GM18511 (cell line): Measurements from ENCODE around the gene VWA3B.
"Not testable (repeated sequence)": the region's sequence is repeated elsewhere in the genome, so short reads cannot be mapped to it uniquely, and the experiment has no call there.

ENCODE experiments used
- ATAC-seq: cut with Tn5 transposase; IDR thresholded peaks from one replicate; pipeline ENCODE4 v1.9.1; 2021; ENCODE audit warnings: mild to moderate bottlenecking, moderate library complexity; ENCODE audit not compliant: unreplicated experiment

VWA3B gene

GRCh38 chr2:98296440-98296839 is 209.5 kb downstream of the VWA3B start:
- ATAC-seq = no peak

GRCh38 chr2:98297817-98298682 is 211.1 kb downstream of the VWA3B start:
- no peak for ATAC-seq

- ATAC-seq = no peak
Measured at GRCh38 chr2:98298683-98299164, 211.8 kb downstream of the VWA3B start.

GRCh38 chr2:98299211-98299905 is 212.4 kb downstream of the VWA3B start:
- no peak for ATAC-seq

- ATAC-seq = no peak
Measured at GRCh38 chr2:98300141-98300874, 213.3 kb downstream of the VWA3B start.

- ATAC-seq = no peak
Measured at GRCh38 chr2:98301469-98301868, 214.5 kb downstream of the VWA3B start.

GRCh38 chr2:98307131-98307696 is 220.2 kb downstream of the VWA3B start:
- not testable (repeated sequence) for ATAC-seq

GRCh38 chr2:98308068-98308467 is 221.1 kb downstream of the VWA3B start:
- no peak for ATAC-seq

GRCh38 chr2:98308532-98308931 is 221.6 kb downstream of the VWA3B start:
- ATAC-seq = no peak

- no peak for ATAC-seq
Measured at GRCh38 chr2:98309580-98309979, 222.6 kb downstream of the VWA3B start.

GRCh38 chr2:98310010-98310409 is 223.0 kb downstream of the VWA3B start:
- no peak for ATAC-seq

GRCh38 chr2:98311090-98311489 is 224.1 kb downstream of the VWA3B start:
- ATAC-seq = no peak

- no peak for ATAC-seq
Measured at GRCh38 chr2:98311771-98312545, 225.0 kb downstream of the VWA3B start.

GRCh38 chr2:98313492-98314250 is 226.7 kb downstream of the VWA3B start:
- no peak for ATAC-seq

- ATAC-seq = no peak
Measured at GRCh38 chr2:98314251-98314650, 227.3 kb downstream of the VWA3B start.

- no peak for ATAC-seq
Measured at GRCh38 chr2:98315957-98316356, 229.0 kb downstream of the VWA3B start.

GRCh38 chr2:98317214-98317613 is 230.2 kb downstream of the VWA3B start:
- ATAC-seq = no peak

- ATAC-seq = not testable (repeated sequence)
Measured at GRCh38 chr2:98320171-98320570, 233.2 kb downstream of the VWA3B start.

GRCh38 chr2:98324181-98324580 is 237.2 kb downstream of the VWA3B start:
- ATAC-seq = no peak

GRCh38 chr2:98327776-98328175 is 240.8 kb downstream of the VWA3B start:
- ATAC-seq = no peak
